ENCODE measurements around the gene OR13C3. TPM values are rescaled to one million over a fixed set of nuclear protein-coding genes. Genes with fewer than 3 reads are reported as not detected.

The OR13C3 gene
- total and polyA plus RNA-seq, 4 donors, result 0.17 TPM; not detected in 3

DNA sequence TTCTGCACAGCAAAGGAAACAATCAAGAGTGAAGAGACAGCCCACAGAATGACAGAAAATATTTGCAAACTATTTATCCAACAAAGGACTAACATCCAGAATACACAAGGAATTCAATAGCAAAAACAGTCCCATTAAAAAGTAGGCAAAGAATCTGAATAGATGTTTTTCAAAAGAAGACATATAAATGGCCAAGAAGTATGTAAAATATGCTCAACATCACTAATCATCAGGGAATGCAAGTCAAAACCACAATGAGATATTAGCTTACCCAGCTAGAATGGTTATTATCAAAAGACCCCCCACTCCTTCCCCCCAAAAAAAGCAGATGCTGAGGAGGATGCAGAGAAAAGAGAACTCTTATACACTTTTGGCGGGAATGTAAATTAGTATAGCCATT, 18.9 kb upstream of the OR13C3 start:
- no peaks in the 10 kb centered on the region for H3K36me3 ChIP-seq (ENCODE audit: control insufficient read depth in 4 of 4, insufficient read depth in 3 of 4, low read depth in 1 of 4, low read length in 3 of 4)
- H3K27me3 ChIP-seq (ENCODE audit: control insufficient read depth in 4 of 4, insufficient read depth in 4 of 4, low read length in 3 of 4), result no peaks in the 10 kb centered on the region
- H3K4me1 ChIP-seq (ENCODE audit: control insufficient read depth in 4 of 4, insufficient read depth in 4 of 4, low read length in 3 of 4), result no peaks in the 10 kb centered on the region
- H3K27ac ChIP-seq (ENCODE audit: low read depth in 1 of 2, low read length in 2 of 2), result no peak overlapping the region
- H3K9me3 ChIP-seq (ENCODE audit: control insufficient read depth in 4 of 4, low read length in 3 of 4), result no peaks in the 10 kb centered on the region
- no peak for DNase-seq (ENCODE audit: low spot score)
- TF ChIP-seq YY1 (IDR thresholded peaks at IDR 0.05) (no peak), FOXA1 (IDR thresholded peaks at IDR 0.05) (no peak), FOXA2 (IDR thresholded peaks at IDR 0.05) (no peak), RAD21 (IDR thresholded peaks at IDR 0.05) (no peak), EGR1 (IDR thresholded peaks at IDR 0.05; ENCODE audit: low read depth in 2 of 2) (no peak)
- TF ChIP-seq, protein P1, sequence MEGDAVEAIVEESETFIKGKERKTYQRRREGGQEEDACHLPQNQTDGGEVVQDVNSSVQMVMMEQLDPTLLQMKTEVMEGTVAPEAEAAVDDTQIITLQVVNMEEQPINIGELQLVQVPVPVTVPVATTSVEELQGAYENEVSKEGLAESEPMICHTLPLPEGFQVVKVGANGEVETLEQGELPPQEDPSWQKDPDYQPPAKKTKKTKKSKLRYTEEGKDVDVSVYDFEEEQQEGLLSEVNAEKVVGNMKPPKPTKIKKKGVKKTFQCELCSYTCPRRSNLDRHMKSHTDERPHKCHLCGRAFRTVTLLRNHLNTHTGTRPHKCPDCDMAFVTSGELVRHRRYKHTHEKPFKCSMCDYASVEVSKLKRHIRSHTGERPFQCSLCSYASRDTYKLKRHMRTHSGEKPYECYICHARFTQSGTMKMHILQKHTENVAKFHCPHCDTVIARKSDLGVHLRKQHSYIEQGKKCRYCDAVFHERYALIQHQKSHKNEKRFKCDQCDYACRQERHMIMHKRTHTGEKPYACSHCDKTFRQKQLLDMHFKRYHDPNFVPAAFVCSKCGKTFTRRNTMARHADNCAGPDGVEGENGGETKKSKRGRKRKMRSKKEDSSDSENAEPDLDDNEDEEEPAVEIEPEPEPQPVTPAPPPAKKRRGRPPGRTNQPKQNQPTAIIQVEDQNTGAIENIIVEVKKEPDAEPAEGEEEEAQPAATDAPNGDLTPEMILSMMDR (IDR thresholded peaks at IDR 0.05; ENCODE audit: low read depth, low read length, missing input control), result no peak
- no peak overlapping the region for H3K4me3 ChIP-seq (ENCODE audit: low read depth in 1 of 3, low read length in 3 of 3)
- H3K9ac ChIP-seq (ENCODE audit: low read depth in 1 of 2, low read length in 2 of 2), result no peak overlapping the region
- WGBS, result 96% methylated on average over 1 of the region's 1 CpG

DNA sequence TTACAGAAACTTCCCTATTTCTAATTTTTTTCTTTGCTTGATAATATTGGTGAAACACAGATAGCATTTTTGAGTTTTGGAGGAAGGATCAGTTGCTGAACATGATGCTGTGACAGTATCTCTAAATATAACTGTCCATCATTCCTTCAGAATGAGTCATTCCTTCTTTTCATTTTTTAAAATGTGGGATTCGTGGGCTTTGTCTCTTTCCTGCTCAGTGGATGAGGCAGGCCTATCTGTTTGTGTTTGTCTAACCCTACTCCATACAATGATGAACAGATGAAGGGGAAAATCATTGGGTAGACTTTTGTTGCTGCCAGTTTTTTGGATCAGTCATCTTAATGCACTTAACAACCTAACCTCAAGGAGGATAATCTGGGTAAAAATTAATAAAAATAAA, 16.6 kb upstream of the OR13C3 start:
- Histone ChIP-seq H3K4me3 (ENCODE audit: low read depth in 1 of 3, low read length in 3 of 3) (no peak overlapping the region), H3K4me1 (ENCODE audit: control insufficient read depth in 4 of 4, insufficient read depth in 4 of 4, low read length in 3 of 4) (no peaks in the 10 kb centered on the region), H3K27ac (ENCODE audit: low read depth in 1 of 2, low read length in 2 of 2) (no peak overlapping the region), H3K9me3 (ENCODE audit: control insufficient read depth in 4 of 4, low read length in 3 of 4) (no peaks in the 10 kb centered on the region), H3K9ac (ENCODE audit: low read depth in 1 of 2, low read length in 2 of 2) (no peak overlapping the region), H3K36me3 (ENCODE audit: control insufficient read depth in 4 of 4, insufficient read depth in 3 of 4, low read depth in 1 of 4, low read length in 3 of 4) (no peaks in the 10 kb centered on the region), H3K27me3 (ENCODE audit: control insufficient read depth in 4 of 4, insufficient read depth in 4 of 4, low read length in 3 of 4) (no peaks in the 10 kb centered on the region)
- no peak for DNase-seq (ENCODE audit: low spot score)
- WGBS, result 41% methylated on average over 1 of the region's 1 CpG
- no peak for TF ChIP-seq GABPA (IDR thresholded peaks at IDR 0.05 in 1 of 2, conservative IDR thresholded peaks at IDR 0.05 in 1 of 2)
- TF ChIP-seq, protein P2, sequence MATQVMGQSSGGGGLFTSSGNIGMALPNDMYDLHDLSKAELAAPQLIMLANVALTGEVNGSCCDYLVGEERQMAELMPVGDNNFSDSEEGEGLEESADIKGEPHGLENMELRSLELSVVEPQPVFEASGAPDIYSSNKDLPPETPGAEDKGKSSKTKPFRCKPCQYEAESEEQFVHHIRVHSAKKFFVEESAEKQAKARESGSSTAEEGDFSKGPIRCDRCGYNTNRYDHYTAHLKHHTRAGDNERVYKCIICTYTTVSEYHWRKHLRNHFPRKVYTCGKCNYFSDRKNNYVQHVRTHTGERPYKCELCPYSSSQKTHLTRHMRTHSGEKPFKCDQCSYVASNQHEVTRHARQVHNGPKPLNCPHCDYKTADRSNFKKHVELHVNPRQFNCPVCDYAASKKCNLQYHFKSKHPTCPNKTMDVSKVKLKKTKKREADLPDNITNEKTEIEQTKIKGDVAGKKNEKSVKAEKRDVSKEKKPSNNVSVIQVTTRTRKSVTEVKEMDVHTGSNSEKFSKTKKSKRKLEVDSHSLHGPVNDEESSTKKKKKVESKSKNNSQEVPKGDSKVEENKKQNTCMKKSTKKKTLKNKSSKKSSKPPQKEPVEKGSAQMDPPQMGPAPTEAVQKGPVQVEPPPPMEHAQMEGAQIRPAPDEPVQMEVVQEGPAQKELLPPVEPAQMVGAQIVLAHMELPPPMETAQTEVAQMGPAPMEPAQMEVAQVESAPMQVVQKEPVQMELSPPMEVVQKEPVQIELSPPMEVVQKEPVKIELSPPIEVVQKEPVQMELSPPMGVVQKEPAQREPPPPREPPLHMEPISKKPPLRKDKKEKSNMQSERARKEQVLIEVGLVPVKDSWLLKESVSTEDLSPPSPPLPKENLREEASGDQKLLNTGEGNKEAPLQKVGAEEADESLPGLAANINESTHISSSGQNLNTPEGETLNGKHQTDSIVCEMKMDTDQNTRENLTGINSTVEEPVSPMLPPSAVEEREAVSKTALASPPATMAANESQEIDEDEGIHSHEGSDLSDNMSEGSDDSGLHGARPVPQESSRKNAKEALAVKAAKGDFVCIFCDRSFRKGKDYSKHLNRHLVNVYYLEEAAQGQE (IDR thresholded peaks at IDR 0.05), result no peak
- TF ChIP-seq RAD21 (IDR thresholded peaks at IDR 0.05), result no peak
- TF ChIP-seq FOXA2 (IDR thresholded peaks at IDR 0.05), result no peak
- no peak for TF ChIP-seq RXRA (IDR thresholded peaks at IDR 0.05)
- TF ChIP-seq, protein P3, sequence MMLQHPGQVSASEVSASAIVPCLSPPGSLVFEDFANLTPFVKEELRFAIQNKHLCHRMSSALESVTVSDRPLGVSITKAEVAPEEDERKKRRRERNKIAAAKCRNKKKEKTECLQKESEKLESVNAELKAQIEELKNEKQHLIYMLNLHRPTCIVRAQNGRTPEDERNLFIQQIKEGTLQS (IDR thresholded peaks at IDR 0.05), result no peak

DNA sequence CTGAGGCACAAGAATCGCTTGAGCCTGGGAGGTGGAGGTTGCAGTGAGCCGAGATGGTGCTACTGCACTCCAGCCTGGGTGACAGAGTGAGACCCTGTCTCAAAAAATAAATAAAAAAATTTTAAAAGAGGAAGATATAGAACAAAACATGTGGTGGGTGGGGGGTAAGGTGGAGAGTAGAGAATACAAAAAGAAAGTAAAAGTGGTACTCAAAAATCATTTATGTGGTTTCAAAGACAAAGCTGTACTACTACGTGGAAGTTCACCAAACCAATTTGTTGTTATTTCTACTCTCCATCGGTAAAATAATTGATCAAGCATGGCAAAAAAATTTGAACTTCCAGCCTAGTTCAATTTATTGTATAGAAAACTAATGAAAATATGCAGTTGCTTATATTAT, 8.0 kb upstream of the OR13C3 start:
- no peak overlapping the region for H3K9ac ChIP-seq (ENCODE audit: low read depth in 1 of 2, low read length in 2 of 2)
- DNase-seq (ENCODE audit: low spot score), result no peak
- 87% methylated on average over 4 of the region's 4 CpGs for WGBS
- no peak overlapping the region for H3K27ac ChIP-seq (ENCODE audit: low read depth in 1 of 2, low read length in 2 of 2)
- no peaks in the 10 kb centered on the region for H3K27me3 ChIP-seq (ENCODE audit: control insufficient read depth in 4 of 4, insufficient read depth in 4 of 4, low read length in 3 of 4)
- TF ChIP-seq HNF4G (IDR thresholded peaks at IDR 0.05) (no peak), FOXA1 (IDR thresholded peaks at IDR 0.05) (no peak), NR2F2 (IDR thresholded peaks at IDR 0.05) (no peak), YY1 (IDR thresholded peaks at IDR 0.05) (no peak), RAD21 (IDR thresholded peaks at IDR 0.05) (no peak), RXRA (IDR thresholded peaks at IDR 0.05) (no peak), FOXA2 (IDR thresholded peaks at IDR 0.05) (no peak), GABPA (IDR thresholded peaks at IDR 0.05 in 1 of 2, conservative IDR thresholded peaks at IDR 0.05 in 1 of 2) (no peak), TAF1 (conservative IDR thresholded peaks at IDR 0.05) (no peak), JUND (IDR thresholded peaks at IDR 0.05) (no peak), SP1 (IDR thresholded peaks at IDR 0.05) (no peak), EGR1 (IDR thresholded peaks at IDR 0.05; ENCODE audit: low read depth in 2 of 2) (no peak)
- TF ChIP-seq, protein P4, sequence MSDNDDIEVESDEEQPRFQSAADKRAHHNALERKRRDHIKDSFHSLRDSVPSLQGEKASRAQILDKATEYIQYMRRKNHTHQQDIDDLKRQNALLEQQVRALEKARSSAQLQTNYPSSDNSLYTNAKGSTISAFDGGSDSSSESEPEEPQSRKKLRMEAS (IDR thresholded peaks at IDR 0.05), result no peak
- TF ChIP-seq, protein P3 (IDR thresholded peaks at IDR 0.05), result no peak
- TF ChIP-seq, protein P2 (IDR thresholded peaks at IDR 0.05), result no peak
- no peaks in the 10 kb centered on the region for H3K4me1 ChIP-seq (ENCODE audit: control insufficient read depth in 4 of 4, insufficient read depth in 4 of 4, low read length in 3 of 4)
- H3K36me3 ChIP-seq (ENCODE audit: control insufficient read depth in 4 of 4, insufficient read depth in 3 of 4, low read depth in 1 of 4, low read length in 3 of 4), result no peaks in the 10 kb centered on the region
- no peaks in the 10 kb centered on the region for H3K9me3 ChIP-seq (ENCODE audit: control insufficient read depth in 4 of 4, low read length in 3 of 4)
- H3K4me3 ChIP-seq (ENCODE audit: low read depth in 1 of 3, low read length in 3 of 3), result no peak overlapping the region

Measured in liver (tissue), 9 donors.